Inflammatory macrophage treated with lipopolysaccharide for 1 hour (primary cell): Measurements from ENCODE around the gene RNF144A.

Experiments used
- DNase-seq, 2 donors: peaks; one replicate each; pipeline ENCODE4 v3.0.0-alpha.2; 2020 to 2022

The RNF144A gene

GRCh38 chr2:7048762-7049294, 131.6 kb downstream of the RNF144A start:
- no peak for DNase-seq

GRCh38 chr2:7052404-7052803, 135.2 kb downstream of the RNF144A start:
- DNase-seq: no peak

DNA sequence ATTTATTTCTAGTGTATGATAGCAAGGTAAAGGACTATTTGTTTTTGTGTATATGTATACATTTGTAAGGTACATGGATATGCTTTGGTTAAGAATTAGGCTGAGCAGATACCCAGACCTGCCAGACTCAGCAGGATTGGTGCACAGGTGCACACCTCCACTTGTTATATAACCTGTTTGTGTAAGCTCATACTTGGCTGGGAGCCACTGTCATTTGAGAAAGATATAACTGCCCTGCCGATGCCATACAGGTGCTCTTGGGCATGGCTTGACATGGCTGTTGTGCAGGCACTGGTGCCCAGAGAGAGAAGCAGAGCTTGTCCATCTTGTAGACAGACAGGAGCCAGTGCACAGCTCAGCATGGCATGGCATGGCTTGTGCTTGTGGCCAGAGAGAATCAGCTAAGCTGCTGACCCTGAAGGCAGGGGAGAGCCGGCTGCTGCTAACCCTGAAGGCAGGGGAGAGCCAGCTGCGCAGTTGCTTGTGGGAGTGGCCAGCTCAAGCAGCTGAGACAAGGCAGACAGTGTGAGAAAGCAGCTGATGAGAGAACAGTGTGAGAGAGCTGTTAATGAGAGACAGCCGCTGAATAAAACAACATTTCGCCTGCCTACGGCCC, 136.5 kb downstream of the RNF144A start:
- no peak for DNase-seq

- DNase-seq: peak; percentile 52 to 60
These were observed 140.7 kb downstream of the RNF144A start for GRCh38 chr2:7057865-7058400.

- DNase-seq: no peak
These were observed 142.9 kb downstream of the RNF144A start for GRCh38 chr2:7060156-7060555.

GRCh38 chr2:7060631-7061449, 143.6 kb downstream of the RNF144A start:
- DNase-seq: no peak

DNA sequence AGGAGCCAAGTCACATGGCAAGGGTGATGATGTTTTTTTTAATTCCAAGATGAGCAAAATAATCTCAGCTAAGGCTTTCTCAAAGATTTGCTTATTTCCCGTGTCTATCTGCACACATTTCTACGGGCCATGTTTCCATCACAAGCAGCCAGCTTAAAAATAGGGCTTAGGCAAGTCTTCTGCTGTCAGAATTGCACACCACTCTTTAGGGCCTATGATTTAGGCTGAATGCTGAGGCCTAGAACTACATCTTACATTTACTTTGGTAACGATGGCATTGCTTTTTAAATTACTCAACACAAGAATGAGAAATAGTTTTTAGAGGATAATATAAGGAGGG, 144.2 kb downstream of the RNF144A start:
- no peak for DNase-seq

DNA sequence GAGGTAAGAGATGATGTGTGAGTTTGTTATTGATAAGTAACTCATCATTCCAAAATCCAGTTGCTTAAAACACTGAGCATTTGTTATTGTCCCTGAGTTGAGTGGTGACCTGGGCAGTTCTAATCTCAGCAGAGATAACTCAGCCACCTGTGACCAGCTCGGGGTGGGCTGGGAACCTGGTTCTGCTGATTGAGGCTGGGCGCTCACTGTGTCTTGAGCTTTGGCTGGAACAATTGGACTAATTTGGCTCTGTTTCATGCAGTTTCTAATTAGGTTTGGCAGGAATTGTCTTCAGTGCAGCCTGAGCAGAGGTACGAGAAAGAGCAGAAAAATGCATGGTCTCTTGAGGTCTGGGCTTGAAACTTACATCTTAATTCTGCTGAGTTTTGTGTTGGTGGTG, 144.7 kb downstream of the RNF144A start:
- DNase-seq: no peak

- no peak for DNase-seq
These were observed 146.6 kb downstream of the RNF144A start for GRCh38 chr2:7063789-7064188.

GRCh38 chr2:7068457-7068856, 151.2 kb downstream of the RNF144A start:
- no peak for DNase-seq

DNA sequence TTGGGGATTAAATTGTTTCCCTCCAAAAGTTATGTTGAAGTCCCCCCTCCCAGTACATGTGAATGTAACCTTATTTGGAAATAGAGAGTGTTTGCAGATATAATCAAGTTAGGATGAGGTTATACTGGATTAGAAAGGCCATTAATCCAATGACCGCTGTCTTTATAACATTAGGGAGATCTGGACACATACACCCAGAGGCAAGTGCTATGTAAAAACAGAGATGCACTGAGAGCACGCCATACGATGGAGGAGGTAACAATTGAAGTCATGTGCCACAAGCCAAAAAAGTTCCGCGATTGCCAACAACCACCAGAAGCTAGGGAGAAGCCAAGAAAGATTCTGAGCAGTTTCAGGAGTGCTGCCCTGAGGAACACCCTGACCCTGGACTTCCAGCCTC, 153.3 kb downstream of the RNF144A start:
- DNase-seq: no peak

GRCh38 chr2:7071154-7071553, 153.9 kb downstream of the RNF144A start:
- DNase-seq: peak; percentile 38 to 84

GRCh38 chr2:7071916-7072556, 154.8 kb downstream of the RNF144A start:
- peak; percentile 90 to 95 for DNase-seq

DNA sequence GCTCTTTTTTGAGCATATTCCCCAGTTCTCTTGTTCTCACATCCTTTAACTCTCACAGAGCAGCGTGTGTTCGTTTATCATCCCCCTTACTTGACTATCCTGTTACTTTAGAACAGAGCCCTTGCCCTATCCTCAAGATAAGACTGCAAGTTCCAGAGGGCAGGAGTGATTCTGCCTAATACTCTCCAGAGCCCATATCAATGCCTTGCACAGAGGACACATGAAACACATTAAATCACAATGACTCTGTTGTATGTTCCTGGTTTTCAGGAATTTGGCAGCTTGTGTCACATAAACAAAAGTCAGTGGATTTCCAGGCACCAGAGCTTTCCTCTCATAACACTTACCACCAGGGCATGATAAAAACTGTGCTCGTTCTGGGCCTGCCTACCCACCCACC, 156.7 kb downstream of the RNF144A start:
- no peak for DNase-seq

DNA sequence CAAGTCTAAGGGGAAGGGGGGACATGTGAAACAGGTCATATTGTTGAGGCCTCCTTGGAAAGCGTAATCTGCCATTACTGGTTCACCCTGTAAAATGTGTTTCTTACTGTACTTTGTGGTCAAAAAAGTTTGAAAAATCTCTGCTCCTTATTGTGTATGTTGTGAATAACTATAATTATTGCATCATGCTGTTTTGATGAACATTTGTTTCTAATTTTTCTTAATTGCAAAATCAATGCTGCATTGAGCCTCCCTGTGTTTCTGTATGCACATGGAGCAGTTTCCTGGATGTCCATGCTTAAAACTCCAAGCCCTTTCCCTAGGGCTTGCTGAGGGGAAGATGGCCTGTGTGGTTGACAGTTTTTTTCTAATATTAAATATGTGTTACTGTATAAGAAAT, 158.6 kb downstream of the RNF144A start:
- DNase-seq: no peak

DNA sequence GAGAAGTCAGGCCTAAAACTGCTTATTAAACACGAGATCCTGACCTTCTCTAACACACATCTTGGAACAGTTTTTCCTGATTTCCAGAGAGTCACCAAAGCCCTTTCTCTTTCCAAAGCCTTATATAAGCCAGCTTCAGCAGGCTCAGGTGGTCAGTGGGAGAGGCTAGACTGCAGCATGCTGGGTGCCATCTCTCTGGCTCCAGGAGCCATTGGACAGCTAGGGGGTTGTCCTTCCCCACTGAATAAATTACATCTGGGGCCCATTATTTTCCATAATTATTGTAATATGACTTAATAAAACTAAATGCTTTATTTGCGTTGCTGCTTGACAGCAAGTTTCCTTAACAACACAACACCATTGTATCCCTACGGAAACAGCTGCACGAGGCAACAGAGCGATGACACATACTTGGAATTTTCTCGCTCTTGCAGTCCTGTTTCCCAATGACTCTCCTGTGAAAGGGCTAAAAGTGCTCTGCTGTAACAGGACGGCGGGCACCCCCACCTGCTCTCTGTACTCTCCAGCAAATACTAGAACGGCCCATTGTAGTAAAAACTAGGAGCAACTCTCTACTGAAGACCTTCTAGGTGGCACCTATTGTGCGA, 160.6 kb downstream of the RNF144A start:
- no peak for DNase-seq

DNA sequence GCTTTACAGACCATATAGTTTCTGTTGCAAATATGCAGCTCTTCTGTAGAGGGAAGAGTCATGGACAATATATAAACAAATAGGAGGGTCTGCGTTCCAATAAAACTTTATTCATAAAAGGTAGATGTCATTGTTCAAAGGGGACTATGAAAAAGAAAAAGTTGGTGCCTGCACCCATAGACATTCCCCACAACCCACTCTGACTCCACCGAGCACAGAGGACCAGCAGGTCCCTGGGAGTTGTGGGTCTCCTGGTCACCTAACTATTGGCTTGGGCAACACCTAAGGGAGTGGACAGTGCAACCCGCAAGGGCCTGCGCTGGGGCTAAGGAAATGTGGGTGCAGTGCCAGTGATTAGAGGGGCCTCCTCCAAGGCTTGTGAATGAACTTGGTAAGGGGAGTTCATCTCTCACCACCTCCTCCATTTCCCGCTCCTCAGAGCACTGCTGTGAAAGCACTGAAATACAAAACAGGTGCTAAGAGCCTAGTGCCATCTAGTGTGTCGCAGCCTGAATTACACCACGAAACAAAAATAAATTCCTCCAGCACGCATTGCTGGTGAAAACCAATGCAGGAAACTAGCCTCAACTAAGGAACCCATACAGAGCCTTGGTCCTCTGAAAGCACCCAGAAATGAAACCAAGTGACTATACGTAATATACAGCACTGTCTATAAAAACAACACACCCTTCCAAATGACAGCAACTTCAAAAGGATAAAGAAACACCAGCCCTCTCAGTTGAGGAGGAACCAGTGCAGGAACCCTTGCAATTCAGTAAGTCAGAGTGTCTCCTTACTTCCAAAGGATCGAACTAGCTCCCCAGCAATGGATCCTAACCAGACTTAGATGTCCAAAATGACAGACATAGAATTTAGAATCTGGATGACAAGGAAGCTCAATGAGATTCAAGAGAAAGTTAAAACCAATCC, 166.6 kb downstream of the RNF144A start:
- peak; percentile 26 to 60 for DNase-seq

GRCh38 chr2:7084601-7085000, 167.4 kb downstream of the RNF144A start:
- DNase-seq: no peak

DNA sequence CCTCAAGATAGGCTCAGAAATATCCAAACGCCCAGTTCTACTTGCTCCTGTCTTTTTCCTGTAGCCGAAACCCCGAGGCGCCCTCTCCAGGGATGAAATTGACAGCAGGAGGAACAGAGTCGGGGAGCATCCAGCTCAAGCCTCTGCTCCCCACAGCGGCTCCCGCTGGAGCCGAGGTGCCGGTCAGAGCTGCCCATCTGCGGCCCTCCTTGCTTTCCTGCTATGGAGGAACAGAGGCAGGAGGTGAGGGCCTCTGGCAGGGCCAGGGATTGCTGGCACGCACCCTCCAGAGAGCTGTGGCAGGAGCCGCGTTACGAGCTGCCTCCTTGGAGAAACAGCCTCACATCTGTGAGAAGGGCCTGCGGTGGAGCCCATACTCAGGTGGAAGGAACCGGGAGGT, 172.1 kb downstream of the RNF144A start:
- no peak for DNase-seq

DNA sequence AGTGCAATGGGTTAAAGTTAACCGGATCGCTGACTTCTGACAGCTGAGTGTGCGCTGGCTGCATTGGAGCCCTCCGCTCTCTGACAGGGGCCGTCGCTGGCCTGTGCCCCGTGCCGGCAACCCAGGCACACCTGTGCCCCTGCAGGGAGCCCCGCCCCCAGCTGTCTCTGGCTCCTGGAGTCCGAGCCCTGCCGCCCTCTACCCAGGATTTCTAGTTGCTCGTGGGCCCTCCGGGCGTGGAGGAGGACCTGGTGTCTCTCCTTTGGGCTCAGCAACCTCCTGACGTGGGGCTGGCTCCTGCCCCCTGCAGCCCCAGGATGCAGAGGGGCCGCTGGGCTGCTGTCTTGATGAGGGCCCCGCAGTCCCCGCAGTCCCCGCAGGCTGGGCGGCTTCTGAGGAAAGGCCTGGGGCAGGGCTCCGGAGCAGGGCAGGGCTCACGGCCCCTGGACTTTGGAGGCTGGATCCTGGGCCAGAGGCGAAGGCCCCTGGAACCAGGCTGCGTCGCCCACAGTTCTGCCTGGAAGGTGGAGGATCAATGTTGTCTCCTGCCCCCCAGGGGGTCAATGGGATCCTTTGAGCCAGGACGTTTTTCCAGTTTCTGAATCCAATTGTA, 172.8 kb downstream of the RNF144A start:
- no peak for DNase-seq

DNA sequence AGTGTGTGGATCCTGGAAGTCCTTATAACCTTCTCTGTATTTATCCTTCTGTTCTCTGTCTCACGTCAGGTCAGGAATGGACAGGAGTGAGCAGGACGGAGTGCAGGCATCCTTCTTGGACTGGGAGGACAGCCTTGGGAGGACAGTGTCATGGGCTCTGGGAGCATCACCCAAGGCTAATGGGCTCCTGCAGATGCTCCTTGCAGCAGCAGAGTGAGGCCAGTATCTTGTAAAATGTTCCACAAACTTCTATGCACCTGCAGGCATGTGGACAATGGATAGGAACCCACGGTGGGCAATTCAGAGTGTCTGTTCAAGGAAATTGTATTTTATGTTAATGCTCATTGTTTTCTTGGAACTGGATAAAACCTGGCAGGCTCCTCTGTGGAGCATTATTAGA, 176.2 kb downstream of the RNF144A start:
- no peak for DNase-seq
